ENCODE measurements around the gene NSD2.

NSD2 gene

GRCh38 chr4:1972414-1972813 is 101.2 kb downstream of the NSD2 start:
- no peak for DNase-seq

GRCh38 chr4:1973218-1973617 is 102.0 kb downstream of the NSD2 start:
- DNase-seq, result no peak

GRCh38 chr4:1973661-1974060 is 102.5 kb downstream of the NSD2 start:
- no peak for DNase-seq

- no peak for DNase-seq
Measured at GRCh38 chr4:1974840-1975239, 103.6 kb downstream of the NSD2 start.

- no peak for DNase-seq
Measured at GRCh38 chr4:1975391-1975801, 104.2 kb downstream of the NSD2 start.

GRCh38 chr4:1975880-1976279 is 104.7 kb downstream of the NSD2 start:
- DNase-seq, result no peak

GRCh38 chr4:1976416-1977352 is 105.5 kb downstream of the NSD2 start:
- DNase-seq, result no peak

GRCh38 chr4:1978226-1978625 is 107.0 kb downstream of the NSD2 start:
- no peak for DNase-seq

GRCh38 chr4:1978741-1979476 is 107.7 kb downstream of the NSD2 start:
- DNase-seq, result no peak

GRCh38 chr4:1979477-1980196 is 108.4 kb downstream of the NSD2 start:
- no peak for DNase-seq

- no peak for DNase-seq
Measured at GRCh38 chr4:1980561-1981041, 109.4 kb downstream of the NSD2 start.

- peak; percentile 2 for DNase-seq
Measured at GRCh38 chr4:1981251-1982058, 110.3 kb downstream of the NSD2 start.

- DNase-seq, result no peak
Measured at GRCh38 chr4:1982124-1983052, 111.2 kb downstream of the NSD2 start.

- DNase-seq, result no peak
Measured at GRCh38 chr4:1983053-1983845, 112.1 kb downstream of the NSD2 start.

- no peak for DNase-seq
Measured at GRCh38 chr4:1983846-1984405, 112.7 kb downstream of the NSD2 start.

- DNase-seq, result no peak
Measured at GRCh38 chr4:1984406-1985191, 113.4 kb downstream of the NSD2 start.

GRCh38 chr4:1985294-1985693 is 114.1 kb downstream of the NSD2 start:
- DNase-seq, result no peak

- no peak for DNase-seq
Measured at GRCh38 chr4:1985780-1986577, 114.8 kb downstream of the NSD2 start.

Data from inflammatory macrophage treated with lipopolysaccharide for 4 hours (primary cell).